ENCODE measurements around the gene ULBP1. TPM values are rescaled to one million over a fixed set of nuclear protein-coding genes. Genes with fewer than 3 reads are reported as not detected.
"Not testable (repeated sequence)": the region's sequence is repeated elsewhere in the genome, so short reads cannot be mapped to it uniquely, and the experiment has no call there.

The ULBP1 gene
- polyA plus RNA-seq, 1 donor from 2014 or later = not detected

DNA sequence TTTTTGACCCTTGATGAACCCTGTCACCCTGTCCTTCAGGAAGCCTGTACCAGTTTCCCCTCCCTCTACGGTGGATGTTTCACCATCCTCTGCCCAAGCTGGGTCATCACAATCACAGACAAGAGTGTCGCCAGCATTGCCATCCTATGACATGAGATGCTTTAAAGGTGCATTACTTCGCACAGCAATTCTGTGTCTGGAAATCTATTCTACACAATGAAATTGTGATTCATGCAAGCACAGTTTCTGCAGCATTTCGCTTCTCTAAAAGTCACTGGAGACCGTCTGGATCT, 24.4 kb upstream of the ULBP1 start:
- H3K27me3 Mint-ChIP-seq = peaks cover 70% of the 10 kb centered on the region
- H3K9me3 Mint-ChIP-seq = no peaks in the 10 kb centered on the region
- H3K36me3 Mint-ChIP-seq = no peaks in the 10 kb centered on the region
- peak overlapping the region; percentile 69 to 91 (median 88) for H3K4me3 Mint-ChIP-seq
- H3K4me1 Mint-ChIP-seq = peaks cover 11 to 27% (median 18%) of the 10 kb centered on the region in 3 donors
- peak overlapping the region; percentile 95 to 98 (median 97) for H3K27ac Mint-ChIP-seq

GRCh38 chr6:149939909-149940671, 23.7 kb upstream of the ULBP1 start:
- Mint-ChIP-seq H3K4me3 (peak overlapping the region in 3 of 4 donors; percentile 70 to 94 (median 81)), H3K27ac (peak overlapping the region; percentile 95 to 98 (median 97)), H3K9me3 (no peaks in the 10 kb centered on the region), H3K36me3 (no peaks in the 10 kb centered on the region), H3K4me1 (peaks cover 11 to 27% (median 18%) of the 10 kb centered on the region in 3 donors), H3K27me3 (peaks cover 62% of the 10 kb centered on the region)

DNA sequence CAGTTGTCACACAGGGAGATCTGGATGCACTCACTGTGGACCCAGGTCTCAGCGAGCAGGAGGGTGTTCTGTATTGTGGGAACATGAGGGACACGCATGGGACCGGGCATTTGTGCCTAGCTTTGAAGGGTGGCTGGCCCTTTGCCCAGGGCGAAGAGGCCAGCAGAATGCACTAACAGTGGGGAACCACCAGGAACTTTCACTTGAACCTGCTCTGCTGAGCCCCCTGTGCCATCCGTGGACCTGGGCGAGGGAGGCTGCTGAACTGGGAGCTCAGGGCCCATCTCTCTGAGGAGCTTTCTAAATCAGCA, 23.1 kb upstream of the ULBP1 start:
- peaks cover 57% of the 10 kb centered on the region for H3K27me3 Mint-ChIP-seq
- H3K4me1 Mint-ChIP-seq = peaks cover 12 to 27% (median 18%) of the 10 kb centered on the region in 3 donors
- H3K27ac Mint-ChIP-seq = peak overlapping the region in 2 of 3 donors; percentile 87 to 97

GRCh38 chr6:149941583-149942460, 21.9 kb upstream of the ULBP1 start, which contains the start of gene ULBP2:
TSS of gene ULBP2 (plus strand) at chr6:149942014. CDS start at chr6:149942073, 59 bp downstream.
- peak within 1 kb of the TSS; percentile 85 to 95 (median 93) for H3K4me3 Mint-ChIP-seq
- no peaks in the 10 kb centered on the region for H3K36me3 Mint-ChIP-seq
- peak within 1 kb of the TSS; percentile 65 to 97 (median 83) for H3K27ac Mint-ChIP-seq
- H3K4me1 Mint-ChIP-seq = peaks cover 12 to 27% (median 18%) of the 10 kb centered on the region in 3 donors
- H3K27me3 Mint-ChIP-seq = peaks cover 51% of the 10 kb centered on the region
- H3K9me3 Mint-ChIP-seq = no peaks in the 10 kb centered on the region

More for the DNA sequence above, 23.1 kb upstream of the ULBP1 start:
- Mint-ChIP-seq H3K9me3 (no peaks in the 10 kb centered on the region), H3K36me3 (no peaks in the 10 kb centered on the region), H3K4me3 (peak overlapping the region in 2 of 4 donors; percentile 70 to 94)

DNA sequence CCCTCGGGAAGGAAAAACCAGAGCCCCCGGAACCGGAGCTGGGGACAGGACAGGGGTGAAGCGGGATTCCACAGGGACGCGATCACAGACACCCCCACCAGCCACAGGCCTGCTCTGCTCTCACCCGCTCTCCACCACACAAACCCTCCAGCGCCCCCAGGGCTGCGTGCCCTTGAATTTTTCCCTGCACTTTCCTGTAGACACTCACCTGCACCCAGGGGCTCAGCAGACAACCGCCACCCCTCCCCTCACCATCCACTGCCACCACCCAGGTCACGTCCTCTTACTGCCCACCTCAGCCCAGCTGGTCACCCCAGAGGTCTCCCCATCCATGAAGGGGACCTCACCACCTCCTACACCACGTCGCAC, 21.3 kb upstream of the ULBP1 start:
- peaks cover 45% of the 10 kb centered on the region for H3K27me3 Mint-ChIP-seq
- H3K9me3 Mint-ChIP-seq = no peaks in the 10 kb centered on the region
- peaks cover 12 to 27% (median 18%) of the 10 kb centered on the region in 3 donors for H3K4me1 Mint-ChIP-seq
- peak overlapping the region; percentile 38 to 53 (median 42) for H3K27ac Mint-ChIP-seq
- no peaks in the 10 kb centered on the region for H3K36me3 Mint-ChIP-seq
- peak overlapping the region; percentile 75 to 95 (median 88) for H3K4me3 Mint-ChIP-seq

GRCh38 chr6:149943321-149943720, 20.4 kb upstream of the ULBP1 start:
- H3K36me3 Mint-ChIP-seq, H3K9me3 Mint-ChIP-seq: not testable (repeated sequence)
- Mint-ChIP-seq H3K27ac (peak overlapping the region in 1 of 3 donors; percentile 44), H3K27me3 (peaks cover 43% of the 10 kb centered on the region), H3K4me3 (peak overlapping the region in 3 of 4 donors; percentile 41 to 75 (median 44)), H3K4me1 (peaks cover 12 to 27% (median 18%) of the 10 kb centered on the region in 3 donors)

GRCh38 chr6:149945276-149945675, 18.5 kb upstream of the ULBP1 start:
- not testable (repeated sequence) for H3K9me3 Mint-ChIP-seq, H3K27ac Mint-ChIP-seq, H3K36me3 Mint-ChIP-seq, H3K4me3 Mint-ChIP-seq
- Mint-ChIP-seq H3K4me1 (peaks cover 7 to 13% (median 9%) of the 10 kb centered on the region in 3 donors), H3K27me3 (peaks cover 36% of the 10 kb centered on the region)

DNA sequence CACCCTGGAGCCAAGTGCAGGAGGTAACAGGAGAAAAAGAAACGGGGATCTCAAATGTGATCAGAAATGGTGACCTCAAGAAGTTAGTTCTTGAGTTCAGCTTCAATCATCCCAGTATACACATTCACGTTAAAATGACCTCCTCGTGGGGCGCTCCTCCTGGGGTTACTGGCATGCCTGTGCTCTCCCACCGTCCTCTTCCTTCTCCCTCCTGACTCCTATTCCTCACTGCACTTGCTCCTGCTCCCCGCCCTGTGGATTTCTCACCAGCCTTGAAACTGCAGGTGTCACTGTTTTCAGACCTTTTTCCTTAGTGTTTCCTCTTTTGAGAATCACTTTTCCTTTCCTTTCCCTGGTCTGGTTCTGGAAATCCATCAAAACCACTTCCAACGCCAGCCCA, 17.1 kb upstream of the ULBP1 start:
- not testable (repeated sequence) for H3K4me3 Mint-ChIP-seq, H3K9me3 Mint-ChIP-seq, H3K4me1 Mint-ChIP-seq, H3K36me3 Mint-ChIP-seq
- Mint-ChIP-seq H3K27me3 (peaks cover 35% of the 10 kb centered on the region), H3K27ac (peak overlapping the region in 1 of 3 donors; percentile 71)

DNA sequence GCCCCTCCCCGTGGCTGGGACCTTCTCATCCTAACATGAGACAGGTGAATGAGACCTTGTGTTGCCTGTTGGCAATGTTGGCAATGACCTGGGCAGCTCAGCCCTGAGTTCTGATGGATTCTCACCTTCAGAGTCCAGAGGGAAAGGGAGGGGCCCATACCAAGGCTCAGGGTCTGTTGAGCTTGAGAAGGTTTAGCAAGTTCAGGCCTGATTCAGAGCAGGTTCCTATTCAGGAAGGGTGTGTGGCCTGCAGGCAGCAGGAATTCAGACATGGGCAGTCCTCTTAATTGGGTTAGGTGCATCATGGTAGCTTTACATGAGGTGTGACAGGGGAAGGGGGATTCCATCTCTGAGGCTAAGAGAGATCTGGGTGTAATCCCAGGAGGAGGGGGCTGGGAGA, 16.2 kb upstream of the ULBP1 start:
- not testable (repeated sequence) for H3K4me1 Mint-ChIP-seq, H3K36me3 Mint-ChIP-seq, H3K4me3 Mint-ChIP-seq, H3K27ac Mint-ChIP-seq, H3K9me3 Mint-ChIP-seq
- H3K27me3 Mint-ChIP-seq = peaks cover 35% of the 10 kb centered on the region

DNA sequence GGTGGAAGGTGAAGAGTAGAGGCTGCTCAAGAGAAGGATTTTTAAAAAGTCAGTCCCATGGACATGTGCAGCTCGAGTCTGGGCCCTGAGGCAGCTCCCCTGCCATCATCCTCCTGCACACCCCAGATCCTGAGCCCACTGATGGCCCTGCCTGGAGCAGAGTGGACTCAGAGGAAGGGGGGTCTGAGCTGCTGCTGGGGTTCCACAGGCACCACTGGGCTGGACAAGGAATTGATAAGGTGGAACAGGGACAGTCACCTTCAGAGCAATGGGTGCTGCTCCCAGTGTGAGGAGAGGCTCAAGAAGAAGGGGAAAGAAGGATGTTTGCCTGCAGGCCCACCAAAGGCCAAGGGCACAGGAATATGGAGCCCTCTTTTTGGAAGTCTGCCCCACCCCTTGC, 15.7 kb upstream of the ULBP1 start:
- Mint-ChIP-seq H3K36me3 (peaks cover 2% of the 10 kb centered on the region), H3K27ac (no peak overlapping the region), H3K9me3 (no peaks in the 10 kb centered on the region), H3K4me1 (peaks cover 0 to 4% (median 1%) of the 10 kb centered on the region in 3 donors), H3K4me3 (no peak overlapping the region), H3K27me3 (peaks cover 31% of the 10 kb centered on the region)

GRCh38 chr6:149948616-149949015, 15.1 kb upstream of the ULBP1 start:
- H3K4me3 Mint-ChIP-seq = no peak overlapping the region
- H3K27me3 Mint-ChIP-seq = peaks cover 34% of the 10 kb centered on the region
- H3K4me1 Mint-ChIP-seq = peaks cover 0 to 1% (median under 1%) of the 10 kb centered on the region in 3 donors
- H3K36me3 Mint-ChIP-seq = peaks cover 2% of the 10 kb centered on the region
- H3K27ac Mint-ChIP-seq = no peak overlapping the region
- no peaks in the 10 kb centered on the region for H3K9me3 Mint-ChIP-seq

DNA sequence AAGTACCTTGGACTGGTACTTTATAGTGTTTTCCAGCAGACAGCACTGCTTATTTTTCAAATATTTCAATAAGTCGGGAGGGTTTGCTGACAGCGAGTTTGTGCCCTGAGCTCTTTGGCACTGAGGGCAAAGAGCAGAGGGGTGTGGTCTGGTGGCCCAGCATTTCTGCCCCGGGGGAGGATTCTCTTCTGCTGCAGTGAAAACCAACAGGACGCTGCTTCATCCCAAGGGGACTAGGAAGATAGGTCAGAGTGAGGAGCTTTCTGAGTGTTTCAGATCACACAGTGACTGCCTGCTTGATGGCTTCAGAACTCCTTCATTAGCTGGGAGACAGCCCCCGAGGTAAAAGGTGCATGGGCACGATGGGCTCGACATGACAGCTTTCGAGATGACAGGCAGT, 13.3 kb upstream of the ULBP1 start:
- Mint-ChIP-seq H3K36me3 (peaks cover 2% of the 10 kb centered on the region), H3K9me3 (no peaks in the 10 kb centered on the region), H3K4me3 (no peak overlapping the region), H3K27me3 (peaks cover 43% of the 10 kb centered on the region), H3K4me1 (peaks cover 0 to 2% (median 2%) of the 10 kb centered on the region in 3 donors), H3K27ac (no peak overlapping the region)

DNA sequence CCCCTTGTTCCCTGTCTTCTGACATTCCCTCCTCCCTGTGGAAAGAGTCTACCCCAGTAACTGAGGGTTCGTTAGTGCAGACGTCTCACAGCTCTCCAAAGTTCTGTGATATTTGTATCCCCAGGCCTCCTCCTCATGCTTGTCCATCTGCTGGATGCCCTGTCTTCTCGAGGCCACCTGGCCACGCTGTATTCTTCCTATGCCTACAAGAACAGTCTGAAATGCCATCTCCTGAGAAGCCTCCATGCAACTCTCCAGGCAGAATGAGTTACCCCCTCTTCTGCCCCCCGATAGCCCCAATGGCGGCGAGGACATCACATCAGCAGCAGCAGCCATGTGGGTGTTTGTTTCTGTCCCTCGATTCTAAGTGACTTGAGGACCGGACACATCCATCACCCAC, 12.6 kb upstream of the ULBP1 start:
- Mint-ChIP-seq H3K4me1 (peaks cover 0 to 2% (median 2%) of the 10 kb centered on the region in 3 donors), H3K9me3 (no peaks in the 10 kb centered on the region), H3K27me3 (peaks cover 50% of the 10 kb centered on the region), H3K36me3 (peaks cover 2% of the 10 kb centered on the region), H3K4me3 (no peak overlapping the region), H3K27ac (peak overlapping the region in 1 of 3 donors; percentile 21)

GRCh38 chr6:149951626-149952025, 12.1 kb upstream of the ULBP1 start:
- no peak overlapping the region for H3K4me3 Mint-ChIP-seq
- H3K27me3 Mint-ChIP-seq = peaks cover 50% of the 10 kb centered on the region
- no peak overlapping the region for H3K27ac Mint-ChIP-seq
- H3K36me3 Mint-ChIP-seq = peaks cover 2% of the 10 kb centered on the region
- H3K9me3 Mint-ChIP-seq = no peaks in the 10 kb centered on the region
- H3K4me1 Mint-ChIP-seq = peaks cover 0 to 2% (median 2%) of the 10 kb centered on the region in 3 donors

GRCh38 chr6:149953390-149953789, 10.4 kb upstream of the ULBP1 start:
- Mint-ChIP-seq H3K27me3 (peaks cover 46% of the 10 kb centered on the region), H3K4me3 (peak overlapping the region in 1 of 4 donors; percentile 30)
- not testable (repeated sequence) for H3K27ac Mint-ChIP-seq, H3K36me3 Mint-ChIP-seq, H3K4me1 Mint-ChIP-seq, H3K9me3 Mint-ChIP-seq
